Body of pancreas (tissue), 4 donors: Measurements from ENCODE around the gene VCAM1.
A peak's percentile ranks its signal among the peaks of the same experiment; 100 is the strongest.

Experiments
- CTCF ChIP-seq, 7 experiments: fragments of 450-650 bp in 4 of 7; fragments of 200-600 bp in 3 of 7; sonication (generic) in 3 of 7; IDR thresholded peaks; one replicate each; pipeline ENCODE4 v1.5.1; 2016 to 2019; ENCODE audit warnings: antibody characterized with exemption in 7 of 7
- POLR2A ChIP-seq, 3 donors: fragments of 450-650 bp; IDR thresholded peaks; one replicate each; pipeline ENCODE4 v1.6.1; 2016; ENCODE audit warnings: antibody characterized with exemption in 3 of 3, mild to moderate bottlenecking in 2 of 3

GRCh38 chr1:100719490-100719889, at the start of gene VCAM1:
- TF ChIP-seq CTCF (IDR thresholded peaks at IDR 0.05) (no peak), POLR2A (IDR thresholded peaks at IDR 0.05) (peak in 2 of 3 donors; percentile 45 to 54)
